ENCODE measurements around the gene ARHGEF16. TPM values are rescaled to one million over a fixed set of nuclear protein-coding genes. Genes with fewer than 3 reads are reported as not detected.

Gene ARHGEF16
- total RNA-seq, 1 donor from 2014 or later, result not detected

- Mint-ChIP-seq H3K4me3 (peak overlapping the region; percentile 41), H3K36me3 (ENCODE audit: low read depth) (no peaks in the 10 kb centered on the region), H3K27me3 (peaks cover 19% of the 10 kb centered on the region), H3K4me1 (peaks cover 2% of the 10 kb centered on the region), H3K9me3 (no peaks in the 10 kb centered on the region), H3K27ac (no peak overlapping the region)
- ChIA-PET POLR2A (interaction anchor here (0.9 kb wide), 1 partner anchor 166 kb away, joined by 5 read pairs; no protein-coding TSS in a partner anchor), CTCF (interaction anchor here (0.5 to 2.4 kb wide), 14 partner anchors 29 to 352 kb away, joined by 3 to 46 read pairs (median 4); partner anchors contain the start of gene LRRC47)
- peak; percentile 73 for DNase-seq
- ATAC-seq (ENCODE audit: low read depth), result peak; percentile 81
- TF ChIP-seq CTCF (IDR thresholded peaks at IDR 0.05), result peak; percentile 46
- intact Hi-C loops (cut with micrococcal nuclease), result loop anchor here (1.0 kb wide), 3 partner anchors 31 to 271 kb away; no protein-coding TSS in a partner anchor
These were observed 1.2 kb upstream of the ARHGEF16 start for GRCh38 chr1:3453203-3453761.

- ATAC-seq (ENCODE audit: low read depth) (peak; percentile 43), DNase-seq (no peak)
- POLR2A ChIA-PET, result no interaction called here
- intact Hi-C loops (cut with micrococcal nuclease), result no loop called here
- Mint-ChIP-seq H3K9me3 (no peaks in the 10 kb centered on the region), H3K36me3 (ENCODE audit: low read depth) (no peaks in the 10 kb centered on the region), H3K4me1 (peaks cover 2% of the 10 kb centered on the region), H3K4me3 (peak overlapping the region; percentile 74), H3K27me3 (peaks cover 11% of the 10 kb centered on the region), H3K27ac (no peak overlapping the region)
- CTCF ChIA-PET, result no interaction called here
- no peak for TF ChIP-seq CTCF (IDR thresholded peaks at IDR 0.05)
These were observed 550 bp downstream of the ARHGEF16 start for GRCh38 chr1:3454811-3455618.

GRCh38 chr1:3455670-3456448 lies 1.4 kb downstream of the ARHGEF16 start:
- peak overlapping the region; percentile 50 for H3K4me3 Mint-ChIP-seq
- CTCF ChIA-PET, result no interaction called here
- no peak overlapping the region for H3K27ac Mint-ChIP-seq
- no peaks in the 10 kb centered on the region for H3K36me3 Mint-ChIP-seq (ENCODE audit: low read depth)
- no peak for TF ChIP-seq CTCF (IDR thresholded peaks at IDR 0.05)
- intact Hi-C loops (cut with micrococcal nuclease), result no loop called here
- H3K9me3 Mint-ChIP-seq, result no peaks in the 10 kb centered on the region
- POLR2A ChIA-PET, result no interaction called here
- H3K27me3 Mint-ChIP-seq, result peaks cover 6% of the 10 kb centered on the region
- peaks cover 2% of the 10 kb centered on the region for H3K4me1 Mint-ChIP-seq
- DNase-seq (no peak), ATAC-seq (ENCODE audit: low read depth) (no peak)

- H3K36me3 Mint-ChIP-seq (ENCODE audit: low read depth), result no peaks in the 10 kb centered on the region
- no peaks in the 10 kb centered on the region for H3K9me3 Mint-ChIP-seq
- TF ChIP-seq CTCF (IDR thresholded peaks at IDR 0.05), result no peak
- ChIA-PET CTCF (no interaction called here), POLR2A (no interaction called here)
- H3K27ac Mint-ChIP-seq, result no peak overlapping the region
- no peak overlapping the region for H3K4me3 Mint-ChIP-seq
- H3K27me3 Mint-ChIP-seq, result no peaks in the 10 kb centered on the region
- ATAC-seq (ENCODE audit: low read depth) (no peak), DNase-seq (no peak)
- intact Hi-C loops (cut with micrococcal nuclease), result no loop called here
- peaks cover 2% of the 10 kb centered on the region for H3K4me1 Mint-ChIP-seq
These were observed 2.0 kb downstream of the ARHGEF16 start for GRCh38 chr1:3456449-3456963.

Data from activated B cell treated with CpG ODN at 0.5 μM for 24 hours (primary cell).